HCT116 (cell line): Measurements from ENCODE around the gene BFSP1.

Experiments used
- CTCF ChIP-seq, 3 experiments: fragments of 200-600 bp in 1 of 3; sonication (generic) in 1 of 3; IDR thresholded peaks in 2 of 3; conservative IDR thresholded peaks in 1 of 3; 2 replicates each; pipeline ENCODE4 v1.5.1; 2012 to 2017; ENCODE audit warnings: low read depth in 2 of 3, low read length in 2 of 3, antibody characterized with exemption in 1 of 3, borderline replicate concordance in 1 of 3, control low read depth in 1 of 3, mild to moderate bottlenecking in 1 of 3, mixed read lengths in 1 of 3, mixed run types in 1 of 3, moderate library complexity in 1 of 3; ENCODE audit not compliant: insufficient read depth in 1 of 3
- POLR2AphosphoS5 ChIP-seq: IDR thresholded peaks from 2 replicates; pipeline ENCODE4 v1.6.1; 2011; ENCODE audit warnings: mild to moderate bottlenecking, low read depth, low read length, moderate library complexity
- RAD21 ChIP-seq: IDR thresholded peaks from 2 replicates; pipeline ENCODE4 v1.6.1; 2012; ENCODE audit warnings: low read depth, mild to moderate bottlenecking
- SIN3A ChIP-seq: IDR thresholded peaks from 2 replicates; pipeline ENCODE4 v1.6.1; 2012; ENCODE audit warnings: low read depth
- SP1 ChIP-seq: IDR thresholded peaks from 2 replicates; pipeline ENCODE4 v1.6.1; 2012; ENCODE audit warnings: low read depth

GRCh38 chr20:17511401-17511800, 19.8 kb downstream of the BFSP1 start:
- no peak for TF ChIP-seq POLR2AphosphoS5
- no peak for TF ChIP-seq CTCF (IDR thresholded peaks at IDR 0.05 in 2 of 3, conservative IDR thresholded peaks at IDR 0.05 in 1 of 3; ENCODE audit: borderline replicate concordance in 1 of 3, insufficient read depth in 1 of 3, low read depth in 2 of 3, low read length in 2 of 3)
- no peak for TF ChIP-seq RAD21
- no peak for TF ChIP-seq SP1
- TF ChIP-seq SIN3A, result no peak
